Neural crest cell (in vitro differentiated cells): ENCODE measurements around the gene KLK11. TPM values are rescaled to one million over a fixed set of nuclear protein-coding genes. Genes with fewer than 3 reads are reported as not detected.

ENCODE experiments used
- DNase-seq: peaks from one replicate; pipeline ENCODE4 v3.0.0; 2021; ENCODE audit warnings: low read depth, mixed read lengths, low spot score
- H3K27ac Mint-ChIP-seq: one replicate; pipeline ENCODE4 v1.8.0; 2021; ENCODE audit warnings: mild to moderate bottlenecking, mixed read lengths; ENCODE audit not compliant: unreplicated experiment
- H3K27me3 Mint-ChIP-seq: 2 replicates; pipeline ENCODE4 v1.8.0; 2021; ENCODE audit warnings: low read depth, mild to moderate bottlenecking, mixed read lengths
- H3K36me3 Mint-ChIP-seq: 2 replicates; pipeline ENCODE4 v1.8.0; 2021; ENCODE audit warnings: low read depth, mild to moderate bottlenecking, mixed read lengths
- H3K4me1 Mint-ChIP-seq: 2 replicates; pipeline ENCODE4 v1.8.0; 2021; ENCODE audit warnings: mixed read lengths
- H3K4me3 Mint-ChIP-seq: one replicate; pipeline ENCODE4 v1.8.0; 2021; ENCODE audit warnings: mild to moderate bottlenecking, mixed read lengths
- H3K9me3 Mint-ChIP-seq: 2 replicates; pipeline ENCODE4 v1.8.0; 2021; ENCODE audit warnings: mixed read lengths
- CTCF ChIP-seq: fragments of 200-600 bp; sonication (generic); conservative IDR thresholded peaks from 2 replicates; pipeline ENCODE4 v1.5.0; 2021; ENCODE audit warnings: antibody characterized with exemption, mild to moderate bottlenecking
- total RNA-seq: library from RNA; stranded (reverse); gene quantifications from 2 replicates; pipeline ENCODE4 v1.2.1, GENCODE V29; 2021

KLK11 gene
- total RNA-seq, 1 donor from 2014 or later, result not detected

GRCh38 chr19:51010066-51010795 lies 16.2 kb downstream of the KLK11 start:
- no peak overlapping the region for H3K27ac Mint-ChIP-seq
- H3K4me3 Mint-ChIP-seq, result no peak overlapping the region
- H3K27me3 Mint-ChIP-seq, result peaks cover 78% of the 10 kb centered on the region
- DNase-seq, result no peak
- H3K36me3 Mint-ChIP-seq, result no peaks in the 10 kb centered on the region
- H3K9me3 Mint-ChIP-seq, result no peaks in the 10 kb centered on the region
- TF ChIP-seq CTCF, result no peak
- H3K4me1 Mint-ChIP-seq, result no peaks in the 10 kb centered on the region

GRCh38 chr19:51009061-51009891 lies 17.1 kb downstream of the KLK11 start:
- no peak overlapping the region for H3K27ac Mint-ChIP-seq
- TF ChIP-seq CTCF, result no peak

GRCh38 chr19:51007488-51007887 lies 18.9 kb downstream of the KLK11 start:
- TF ChIP-seq CTCF, result no peak
- DNase-seq, result no peak
- no peaks in the 10 kb centered on the region for H3K4me1 Mint-ChIP-seq
- H3K36me3 Mint-ChIP-seq, result no peaks in the 10 kb centered on the region
- peaks cover 74% of the 10 kb centered on the region for H3K27me3 Mint-ChIP-seq
- no peaks in the 10 kb centered on the region for H3K9me3 Mint-ChIP-seq
- H3K4me3 Mint-ChIP-seq, result no peak overlapping the region
- no peak overlapping the region for H3K27ac Mint-ChIP-seq

More at GRCh38 chr19:51009061-51009891, 17.1 kb downstream of the KLK11 start:
- Mint-ChIP-seq H3K9me3 (no peaks in the 10 kb centered on the region), H3K4me1 (no peaks in the 10 kb centered on the region), H3K27me3 (peaks cover 78% of the 10 kb centered on the region), H3K36me3 (no peaks in the 10 kb centered on the region), H3K4me3 (no peak overlapping the region)
- no peak for DNase-seq

GRCh38 chr19:51006406-51006805 lies 20.0 kb downstream of the KLK11 start:
- Mint-ChIP-seq H3K27ac (no peak overlapping the region), H3K36me3 (no peaks in the 10 kb centered on the region)
- no peak for TF ChIP-seq CTCF

GRCh38 chr19:51005248-51005647 lies 21.2 kb downstream of the KLK11 start:
- Mint-ChIP-seq H3K27me3 (peaks cover 76% of the 10 kb centered on the region), H3K27ac (no peak overlapping the region), H3K9me3 (no peaks in the 10 kb centered on the region), H3K4me1 (no peaks in the 10 kb centered on the region), H3K4me3 (no peak overlapping the region), H3K36me3 (no peaks in the 10 kb centered on the region)
- no peak for TF ChIP-seq CTCF
- no peak for DNase-seq

More at GRCh38 chr19:51006406-51006805, 20.0 kb downstream of the KLK11 start:
- DNase-seq, result no peak
- H3K27me3 Mint-ChIP-seq, result peaks cover 81% of the 10 kb centered on the region
- H3K4me3 Mint-ChIP-seq, result no peak overlapping the region
- H3K4me1 Mint-ChIP-seq, result no peaks in the 10 kb centered on the region
- no peaks in the 10 kb centered on the region for H3K9me3 Mint-ChIP-seq
